MM.1S (cell line): ENCODE results near the gene ARHGEF2.

ENCODE experiments used
- DNase-seq: peaks from one replicate; pipeline ENCODE4 v3.0.0-alpha.2; 2015
- H2AFZ ChIP-seq: fragments of 300-600 bp; sonication (generic); 2 replicates; pipeline ENCODE4 v1.6.0; 2016; ENCODE audit warnings: antibody characterized with exemption, low read length
- H3F3A ChIP-seq: fragments of 300-600 bp; sonication (generic); 2 replicates; pipeline ENCODE4 v1.6.1; 2016; ENCODE audit warnings: mild to moderate bottlenecking, antibody characterized with exemption, low read length, moderate library complexity, mixed read lengths; ENCODE audit not compliant: insufficient read depth
- H3K27ac ChIP-seq: fragments of 300-600 bp; sonication (generic); 2 replicates; pipeline ENCODE4 v1.5.1; 2016; ENCODE audit warnings: mild to moderate bottlenecking, low read length
- H3K27me3 ChIP-seq: fragments of 300-600 bp; sonication (generic); replicated peaks from 2 replicates; pipeline ENCODE4 v1.6.0; 2016; ENCODE audit warnings: low read length; ENCODE audit not compliant: insufficient read depth
- H3K36me3 ChIP-seq: fragments of 300-600 bp; sonication (generic); replicated peaks from 2 replicates; pipeline ENCODE4 v1.6.1; 2016; ENCODE audit warnings: mild to moderate bottlenecking, low read length, mixed read lengths; ENCODE audit not compliant: insufficient read depth
- H3K4me1 ChIP-seq: fragments of 300-600 bp; sonication (generic); 2 replicates; pipeline ENCODE4 v1.6.1; 2016; ENCODE audit warnings: low read length, mixed read lengths
- H3K4me2 ChIP-seq: fragments of 300-600 bp; sonication (generic); 2 replicates; pipeline ENCODE4 v1.6.0; 2016; ENCODE audit warnings: low read depth, low read length
- H3K4me3 ChIP-seq: fragments of 300-600 bp; sonication (generic); 2 replicates; pipeline ENCODE4 v1.5.1; 2016; ENCODE audit warnings: low read length, mixed read lengths
- H3K79me2 ChIP-seq: fragments of 300-600 bp; sonication (generic); 2 replicates; pipeline ENCODE4 v1.6.1; 2016; ENCODE audit warnings: mixed run types, low read length, mixed read lengths
- H3K9ac ChIP-seq: fragments of 300-600 bp; sonication (generic); 2 replicates; pipeline ENCODE4 v1.6.1; 2016; ENCODE audit warnings: low read length, mixed read lengths
- H3K9me2 ChIP-seq: fragments of 300-600 bp; sonication (generic); replicated peaks from 2 replicates; pipeline ENCODE4 v1.6.1; 2016; ENCODE audit warnings: mild to moderate bottlenecking, low read length, mixed read lengths; ENCODE audit not compliant: insufficient read depth
- H3K9me3 ChIP-seq: fragments of 300-600 bp; sonication (generic); replicated peaks from 2 replicates; pipeline ENCODE4 v1.6.1; 2016; ENCODE audit warnings: mild to moderate bottlenecking, low read length, mixed read lengths; ENCODE audit not compliant: insufficient read depth
- H4K20me1 ChIP-seq: fragments of 300-600 bp; sonication (generic); 2 replicates; pipeline ENCODE4 v1.6.1; 2016; ENCODE audit warnings: mild to moderate bottlenecking, low read length, moderate library complexity, mixed read lengths; ENCODE audit not compliant: insufficient read depth
- CTCF ChIP-seq: fragments of 300-600 bp; sonication (generic); IDR thresholded peaks from 2 replicates; pipeline ENCODE4 v1.5.1; 2016; ENCODE audit warnings: antibody characterized with exemption, low read length, mixed read lengths
- EZH2 ChIP-seq: fragments of 300-600 bp; sonication (generic); optimal IDR thresholded peaks from 2 replicates; pipeline ENCODE3; 2017; ENCODE audit warnings: low read depth, mild to moderate bottlenecking, antibody characterized with exemption, low read length, mixed read lengths
- EZH2phosphoT487 ChIP-seq: fragments of 300-600 bp; sonication (generic); IDR thresholded peaks from 2 replicates; pipeline ENCODE4 v1.6.1; 2018; ENCODE audit warnings: antibody characterized with exemption, low read length

The ARHGEF2 gene

GRCh38 chr1:155909894-155910293 is 68.5 kb downstream of the ARHGEF2 start:
- TF ChIP-seq EZH2phosphoT487 (no peak), EZH2 (no peak), CTCF (no peak)
- H3K4me2 ChIP-seq: peak overlapping the region; percentile 89; the same call in 1 of the 2 replicates
- no peak for DNase-seq
- no peak overlapping the region for H3K27ac ChIP-seq
- H3K9me2 ChIP-seq: no peaks in the 10 kb centered on the region
- H3K4me3 ChIP-seq: no peak overlapping the region
- H4K20me1 ChIP-seq: no peaks in the 10 kb centered on the region
- no peak overlapping the region for H3K9ac ChIP-seq
- H3F3A ChIP-seq: peaks cover 42% of the 10 kb centered on the region
- H3K79me2 ChIP-seq: peaks cover 29% of the 10 kb centered on the region
- H2AFZ ChIP-seq: no peak overlapping the region
- peaks cover 21% of the 10 kb centered on the region for H3K36me3 ChIP-seq
- no peaks in the 10 kb centered on the region for H3K27me3 ChIP-seq
- H3K9me3 ChIP-seq: no peaks in the 10 kb centered on the region
- H3K4me1 ChIP-seq: peaks cover 14% of the 10 kb centered on the region

GRCh38 chr1:155904261-155904660 is 74.1 kb downstream of the ARHGEF2 start:
- Histone ChIP-seq H3K79me2 (peaks cover 1% of the 10 kb centered on the region; the same call in 1 of the 2 replicates), H3K9ac (no peak overlapping the region), H3K4me3 (no peak overlapping the region), H3K27ac (no peak overlapping the region), H2AFZ (no peak overlapping the region), H4K20me1 (no peaks in the 10 kb centered on the region), H3K4me1 (no peaks in the 10 kb centered on the region), H3K4me2 (no peak overlapping the region), H3K27me3 (no peaks in the 10 kb centered on the region), H3F3A (no peaks in the 10 kb centered on the region), H3K9me2 (no peaks in the 10 kb centered on the region), H3K36me3 (peaks cover 14% of the 10 kb centered on the region; the same call in 1 of the 2 replicates), H3K9me3 (no peaks in the 10 kb centered on the region)
- TF ChIP-seq CTCF (no peak), EZH2 (no peak), EZH2phosphoT487 (no peak)
- no peak for DNase-seq

- H3K27me3 ChIP-seq: no peaks in the 10 kb centered on the region
- H3K9ac ChIP-seq: no peak overlapping the region
- no peaks in the 10 kb centered on the region for H3K9me3 ChIP-seq
- no peaks in the 10 kb centered on the region for H3K9me2 ChIP-seq
- H3K4me3 ChIP-seq: no peak overlapping the region
- no peak overlapping the region for H3K27ac ChIP-seq
- H3F3A ChIP-seq: no peaks in the 10 kb centered on the region
- DNase-seq: no peak
- H3K36me3 ChIP-seq: peaks cover 14% of the 10 kb centered on the region; the same call in 1 of the 2 replicates
- no peak overlapping the region for H3K4me2 ChIP-seq
- no peaks in the 10 kb centered on the region for H4K20me1 ChIP-seq
- TF ChIP-seq EZH2phosphoT487: no peak
- TF ChIP-seq EZH2: no peak
- no peak for TF ChIP-seq CTCF
- no peaks in the 10 kb centered on the region for H3K4me1 ChIP-seq
- no peaks in the 10 kb centered on the region for H3K79me2 ChIP-seq
- no peak overlapping the region for H2AFZ ChIP-seq
These were observed 78.2 kb downstream of the ARHGEF2 start for GRCh38 chr1:155900161-155900560.
